LNCAP (cell line): Measurements from ENCODE around the gene RNF141.

Experiments used
- TF ChIP-seq, protein P1 (sequence below): fragments of 450-650 bp; IDR thresholded peaks from 2 replicates; pipeline ENCODE4 v1.5.1; 2017; ENCODE audit warnings: mild to moderate bottlenecking

Gene RNF141

DNA sequence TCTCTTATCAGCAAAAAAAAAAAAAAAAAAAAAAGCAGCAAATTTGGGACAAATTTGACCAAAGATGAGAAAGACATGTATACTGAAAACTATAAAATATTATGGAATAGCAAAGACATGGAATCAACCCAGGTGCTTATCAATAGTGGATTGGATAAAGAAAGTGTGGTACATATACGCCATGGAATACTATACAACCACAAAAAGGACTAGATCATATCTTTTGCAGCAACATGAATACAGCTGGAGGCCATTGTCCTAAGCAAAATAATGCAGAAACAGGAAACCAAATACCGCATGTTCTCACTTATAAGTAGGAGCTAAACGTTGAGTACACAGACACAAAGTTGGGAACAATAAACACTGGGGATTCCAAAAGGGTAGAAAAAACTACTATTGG, 1.8 kb upstream of the RNF141 start:
- TF ChIP-seq, protein P1, sequence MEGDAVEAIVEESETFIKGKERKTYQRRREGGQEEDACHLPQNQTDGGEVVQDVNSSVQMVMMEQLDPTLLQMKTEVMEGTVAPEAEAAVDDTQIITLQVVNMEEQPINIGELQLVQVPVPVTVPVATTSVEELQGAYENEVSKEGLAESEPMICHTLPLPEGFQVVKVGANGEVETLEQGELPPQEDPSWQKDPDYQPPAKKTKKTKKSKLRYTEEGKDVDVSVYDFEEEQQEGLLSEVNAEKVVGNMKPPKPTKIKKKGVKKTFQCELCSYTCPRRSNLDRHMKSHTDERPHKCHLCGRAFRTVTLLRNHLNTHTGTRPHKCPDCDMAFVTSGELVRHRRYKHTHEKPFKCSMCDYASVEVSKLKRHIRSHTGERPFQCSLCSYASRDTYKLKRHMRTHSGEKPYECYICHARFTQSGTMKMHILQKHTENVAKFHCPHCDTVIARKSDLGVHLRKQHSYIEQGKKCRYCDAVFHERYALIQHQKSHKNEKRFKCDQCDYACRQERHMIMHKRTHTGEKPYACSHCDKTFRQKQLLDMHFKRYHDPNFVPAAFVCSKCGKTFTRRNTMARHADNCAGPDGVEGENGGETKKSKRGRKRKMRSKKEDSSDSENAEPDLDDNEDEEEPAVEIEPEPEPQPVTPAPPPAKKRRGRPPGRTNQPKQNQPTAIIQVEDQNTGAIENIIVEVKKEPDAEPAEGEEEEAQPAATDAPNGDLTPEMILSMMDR, result no peak

DNA sequence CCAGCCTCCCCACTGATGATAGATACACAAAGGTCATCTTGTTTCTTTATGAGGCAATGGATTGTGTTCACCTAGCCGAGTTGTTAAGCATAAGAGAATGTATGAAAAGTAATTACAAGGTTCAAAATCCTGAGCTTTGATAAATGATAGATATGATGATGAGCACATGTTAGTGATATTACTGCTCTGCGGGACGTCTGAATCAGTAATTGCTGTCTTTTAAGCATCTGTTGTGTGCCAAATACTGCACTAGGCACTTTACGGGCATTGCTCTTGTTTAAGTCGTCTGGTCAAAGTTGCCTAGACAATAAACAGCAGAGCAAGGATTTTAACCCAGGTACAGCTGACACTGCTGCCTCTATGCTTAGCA, 559 bp upstream of the RNF141 start:
- TF ChIP-seq, protein P1, result no peak

DNA sequence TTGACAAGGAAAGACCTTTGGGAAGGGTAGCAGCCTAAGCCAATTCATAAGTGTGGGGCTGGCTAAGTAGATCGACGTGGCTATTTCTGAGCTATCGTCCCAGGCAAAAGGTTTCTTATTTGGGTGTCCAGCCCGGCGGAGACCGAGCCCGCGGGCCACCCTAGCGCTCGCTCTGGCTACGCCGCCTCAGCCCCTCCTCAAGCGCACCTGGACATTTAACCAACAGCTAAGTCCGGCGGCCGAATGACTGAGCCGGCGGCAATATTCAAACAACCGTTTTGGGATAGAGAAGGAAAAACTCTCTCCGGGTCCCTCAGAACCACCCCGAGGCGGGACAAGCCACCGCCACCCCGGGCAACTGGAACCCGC, 457 bp downstream of the RNF141 start:
- TF ChIP-seq, protein P1, result no peak

DNA sequence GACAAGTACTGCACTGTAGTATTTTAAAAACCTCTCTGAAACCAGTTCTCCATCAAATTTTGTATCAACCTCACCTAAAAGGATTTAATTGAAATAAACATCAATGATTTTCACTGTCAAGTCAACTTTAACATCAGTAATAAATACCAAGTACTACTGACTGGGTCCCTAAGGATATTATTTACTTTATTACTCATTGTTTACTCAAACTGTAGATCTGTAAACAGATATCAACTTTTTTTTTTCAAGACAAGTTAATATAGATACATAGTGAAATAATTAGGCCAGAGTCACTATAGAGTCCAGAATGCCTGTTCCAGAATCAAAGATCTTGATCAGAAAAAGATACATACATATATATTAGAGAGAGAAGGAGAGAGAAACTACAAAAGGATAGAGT, 1.6 kb downstream of the RNF141 start:
- TF ChIP-seq, protein P1, result no peak

DNA sequence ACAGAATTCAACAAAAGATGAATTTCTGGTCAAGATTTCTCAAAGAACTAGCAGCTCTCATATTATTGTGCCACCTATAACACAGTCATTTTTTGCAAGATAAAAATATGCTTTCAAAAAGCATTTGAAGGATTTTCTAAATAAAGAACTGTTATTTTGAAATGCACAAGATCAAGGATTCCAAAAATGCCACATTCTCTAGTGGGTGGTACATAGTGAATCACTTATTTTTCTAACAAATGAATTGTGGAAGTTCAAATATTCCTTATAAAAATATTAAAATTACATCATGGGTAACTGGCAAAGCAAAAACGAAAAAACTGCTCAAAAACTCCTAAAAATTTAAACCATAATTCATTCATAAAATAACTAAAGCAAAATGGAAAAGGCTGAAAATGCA, 2.1 kb downstream of the RNF141 start:
- TF ChIP-seq, protein P1, result no peak

DNA sequence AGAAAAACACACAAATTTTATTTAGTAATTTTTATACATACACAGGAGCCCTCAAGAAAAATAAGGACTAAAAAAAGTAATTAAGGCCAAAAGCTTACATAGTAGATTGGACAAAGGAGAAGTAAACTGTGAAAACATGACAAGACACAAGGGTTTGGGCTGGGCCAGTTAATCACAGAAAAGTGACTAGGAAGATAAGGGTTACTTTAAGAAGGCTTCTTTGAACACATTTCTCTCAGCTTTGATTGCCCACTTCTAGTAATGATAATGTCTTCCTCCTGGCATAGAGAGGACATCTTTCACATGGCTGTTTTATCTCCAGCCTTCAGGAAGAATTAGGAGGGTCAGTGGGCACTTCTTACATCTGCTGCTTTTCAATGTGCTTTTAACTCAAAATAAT, 3.4 kb downstream of the RNF141 start:
- TF ChIP-seq, protein P1, result no peak

DNA sequence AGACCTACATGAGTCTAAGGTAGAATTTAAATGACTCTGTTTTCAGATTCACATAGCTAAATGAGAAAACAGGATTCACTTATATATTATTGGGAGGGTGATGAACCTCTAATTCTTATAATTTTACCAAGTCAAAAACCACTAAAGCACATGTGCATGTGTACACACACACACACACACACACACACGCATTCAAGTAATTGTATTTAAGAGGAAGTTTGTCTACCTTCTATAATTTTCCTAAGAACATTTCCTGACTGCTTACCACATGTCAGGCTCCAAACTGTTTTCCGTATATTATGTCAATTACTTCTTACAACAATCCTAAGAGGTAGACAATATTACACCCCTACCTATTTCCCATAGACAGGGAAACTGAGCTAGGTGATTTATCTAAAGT, 6.7 kb downstream of the RNF141 start:
- TF ChIP-seq, protein P1, result no peak

DNA sequence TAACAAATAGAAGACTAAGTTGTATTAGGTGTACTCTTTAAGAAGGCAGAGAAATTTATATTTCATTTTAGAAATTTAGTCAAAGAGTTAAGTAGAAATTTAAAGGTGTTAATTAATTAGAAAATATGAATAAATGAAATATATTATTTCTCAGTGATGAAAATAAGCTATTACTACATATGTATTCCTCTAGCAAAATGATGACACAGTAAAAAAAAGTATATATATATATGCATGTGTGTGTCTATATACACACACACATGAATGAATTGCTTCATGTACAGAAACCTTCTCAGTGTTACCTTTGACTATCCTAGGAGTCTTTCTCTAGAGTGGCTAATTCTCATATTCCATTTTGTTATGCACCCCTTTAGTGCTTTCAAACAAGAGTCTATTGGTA, 7.7 kb downstream of the RNF141 start:
- TF ChIP-seq, protein P1, result no peak
